A673 (cell line): ENCODE data around the gene ACACA.

Experiments used
- EZH2 ChIP-seq: fragments of 200-600 bp; sonication (generic); IDR thresholded peaks from 2 replicates; pipeline ENCODE4 v1.6.1; 2017; ENCODE audit warnings: borderline replicate concordance, low read depth, mild to moderate bottlenecking, mixed read lengths, antibody characterized with exemption, low read length; ENCODE audit not compliant: poor library complexity, severe bottlenecking
- TF ChIP-seq, protein P1 (sequence below): fragments of 300-800, 200-600 bp; sonication (generic); conservative IDR thresholded peaks from 2 replicates; pipeline ENCODE4 v1.5.1; 2017; ENCODE audit warnings: low read depth, mild to moderate bottlenecking, antibody characterized with exemption, low read length, moderate library complexity, mixed read lengths

DNA sequence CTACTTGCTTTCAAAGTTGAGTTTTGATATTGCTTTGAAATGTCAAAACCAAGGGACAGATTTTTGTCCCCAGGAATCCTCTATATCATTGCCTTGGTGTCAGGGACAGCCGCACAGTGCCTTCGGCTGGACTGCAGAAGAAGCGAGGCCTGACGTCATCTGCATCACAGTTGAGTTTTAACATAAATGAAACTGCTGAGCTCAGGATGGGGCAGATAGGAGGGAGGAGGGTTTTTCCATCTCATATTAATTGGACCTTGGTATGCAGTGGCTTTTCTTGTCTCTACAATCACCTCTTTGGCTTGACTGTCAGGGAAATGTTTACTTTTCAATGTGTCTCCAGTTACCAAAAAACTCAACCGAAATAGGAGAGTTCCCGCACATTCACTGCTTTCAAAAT, 346.5 kb downstream of the ACACA start:
- TF ChIP-seq, protein P1, sequence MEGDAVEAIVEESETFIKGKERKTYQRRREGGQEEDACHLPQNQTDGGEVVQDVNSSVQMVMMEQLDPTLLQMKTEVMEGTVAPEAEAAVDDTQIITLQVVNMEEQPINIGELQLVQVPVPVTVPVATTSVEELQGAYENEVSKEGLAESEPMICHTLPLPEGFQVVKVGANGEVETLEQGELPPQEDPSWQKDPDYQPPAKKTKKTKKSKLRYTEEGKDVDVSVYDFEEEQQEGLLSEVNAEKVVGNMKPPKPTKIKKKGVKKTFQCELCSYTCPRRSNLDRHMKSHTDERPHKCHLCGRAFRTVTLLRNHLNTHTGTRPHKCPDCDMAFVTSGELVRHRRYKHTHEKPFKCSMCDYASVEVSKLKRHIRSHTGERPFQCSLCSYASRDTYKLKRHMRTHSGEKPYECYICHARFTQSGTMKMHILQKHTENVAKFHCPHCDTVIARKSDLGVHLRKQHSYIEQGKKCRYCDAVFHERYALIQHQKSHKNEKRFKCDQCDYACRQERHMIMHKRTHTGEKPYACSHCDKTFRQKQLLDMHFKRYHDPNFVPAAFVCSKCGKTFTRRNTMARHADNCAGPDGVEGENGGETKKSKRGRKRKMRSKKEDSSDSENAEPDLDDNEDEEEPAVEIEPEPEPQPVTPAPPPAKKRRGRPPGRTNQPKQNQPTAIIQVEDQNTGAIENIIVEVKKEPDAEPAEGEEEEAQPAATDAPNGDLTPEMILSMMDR: no peak
- TF ChIP-seq EZH2: no peak
